MM.1S (cell line): Measurements from ENCODE around the gene MTFR1L.
A peak's percentile ranks its signal among the peaks of the same experiment; 100 is the strongest.

Experiments used
- DNase-seq: peaks from one replicate; pipeline ENCODE4 v3.0.0-alpha.2; 2015
- H2AFZ ChIP-seq: fragments of 300-600 bp; sonication (generic); 2 replicates; pipeline ENCODE4 v1.6.0; 2016; ENCODE audit warnings: antibody characterized with exemption, low read length
- H3F3A ChIP-seq: fragments of 300-600 bp; sonication (generic); 2 replicates; pipeline ENCODE4 v1.6.1; 2016; ENCODE audit warnings: mild to moderate bottlenecking, antibody characterized with exemption, low read length, moderate library complexity, mixed read lengths; ENCODE audit not compliant: insufficient read depth
- H3K27ac ChIP-seq: fragments of 300-600 bp; sonication (generic); 2 replicates; pipeline ENCODE4 v1.5.1; 2016; ENCODE audit warnings: mild to moderate bottlenecking, low read length
- H3K27me3 ChIP-seq: fragments of 300-600 bp; sonication (generic); replicated peaks from 2 replicates; pipeline ENCODE4 v1.6.0; 2016; ENCODE audit warnings: low read length; ENCODE audit not compliant: insufficient read depth
- H3K36me3 ChIP-seq: fragments of 300-600 bp; sonication (generic); replicated peaks from 2 replicates; pipeline ENCODE4 v1.6.1; 2016; ENCODE audit warnings: mild to moderate bottlenecking, low read length, mixed read lengths; ENCODE audit not compliant: insufficient read depth
- H3K4me1 ChIP-seq: fragments of 300-600 bp; sonication (generic); 2 replicates; pipeline ENCODE4 v1.6.1; 2016; ENCODE audit warnings: low read length, mixed read lengths
- H3K4me2 ChIP-seq: fragments of 300-600 bp; sonication (generic); 2 replicates; pipeline ENCODE4 v1.6.0; 2016; ENCODE audit warnings: low read depth, low read length
- H3K4me3 ChIP-seq: fragments of 300-600 bp; sonication (generic); 2 replicates; pipeline ENCODE4 v1.5.1; 2016; ENCODE audit warnings: low read length, mixed read lengths
- H3K79me2 ChIP-seq: fragments of 300-600 bp; sonication (generic); 2 replicates; pipeline ENCODE4 v1.6.1; 2016; ENCODE audit warnings: mixed run types, low read length, mixed read lengths
- H3K9ac ChIP-seq: fragments of 300-600 bp; sonication (generic); 2 replicates; pipeline ENCODE4 v1.6.1; 2016; ENCODE audit warnings: low read length, mixed read lengths
- H3K9me2 ChIP-seq: fragments of 300-600 bp; sonication (generic); replicated peaks from 2 replicates; pipeline ENCODE4 v1.6.1; 2016; ENCODE audit warnings: mild to moderate bottlenecking, low read length, mixed read lengths; ENCODE audit not compliant: insufficient read depth
- H3K9me3 ChIP-seq: fragments of 300-600 bp; sonication (generic); replicated peaks from 2 replicates; pipeline ENCODE4 v1.6.1; 2016; ENCODE audit warnings: mild to moderate bottlenecking, low read length, mixed read lengths; ENCODE audit not compliant: insufficient read depth
- H4K20me1 ChIP-seq: fragments of 300-600 bp; sonication (generic); 2 replicates; pipeline ENCODE4 v1.6.1; 2016; ENCODE audit warnings: mild to moderate bottlenecking, low read length, moderate library complexity, mixed read lengths; ENCODE audit not compliant: insufficient read depth
- CTCF ChIP-seq: fragments of 300-600 bp; sonication (generic); IDR thresholded peaks from 2 replicates; pipeline ENCODE4 v1.5.1; 2016; ENCODE audit warnings: antibody characterized with exemption, low read length, mixed read lengths
- EZH2 ChIP-seq: fragments of 300-600 bp; sonication (generic); optimal IDR thresholded peaks from 2 replicates; pipeline ENCODE3; 2017; ENCODE audit warnings: low read depth, mild to moderate bottlenecking, antibody characterized with exemption, low read length, mixed read lengths
- EZH2phosphoT487 ChIP-seq: fragments of 300-600 bp; sonication (generic); IDR thresholded peaks from 2 replicates; pipeline ENCODE4 v1.6.1; 2018; ENCODE audit warnings: antibody characterized with exemption, low read length

MTFR1L gene

GRCh38 chr1:25821112-25821476 lies 1.3 kb downstream of the MTFR1L start:
- peak overlapping the region; percentile 78; the same call in 1 of the 2 replicates for H3K27ac ChIP-seq
- H3K79me2 ChIP-seq: peaks cover 19% of the 10 kb centered on the region

GRCh38 chr1:25821630-25822091 lies 1.9 kb downstream of the MTFR1L start:
- H3F3A ChIP-seq: peaks cover 15% of the 10 kb centered on the region; the same call in 1 of the 2 replicates
- peak overlapping the region; percentile 91 for H3K4me2 ChIP-seq
- no peaks in the 10 kb centered on the region for H3K36me3 ChIP-seq
- TF ChIP-seq CTCF (no peak), EZH2phosphoT487 (no peak), EZH2 (no peak)
- H3K27ac ChIP-seq: no peak overlapping the region
- H3K9me2 ChIP-seq: no peaks in the 10 kb centered on the region
- H3K9ac ChIP-seq: peak overlapping the region; percentile 82; the same call in 1 of the 2 replicates
- no peaks in the 10 kb centered on the region for H4K20me1 ChIP-seq
- no peak for DNase-seq
- peaks cover 11% of the 10 kb centered on the region for H3K4me1 ChIP-seq
- no peaks in the 10 kb centered on the region for H3K27me3 ChIP-seq
- no peak overlapping the region for H2AFZ ChIP-seq
- no peaks in the 10 kb centered on the region for H3K9me3 ChIP-seq
- peak overlapping the region; percentile 69; the same call in 1 of the 2 replicates for H3K4me3 ChIP-seq
- H3K79me2 ChIP-seq: peaks cover 19% of the 10 kb centered on the region

More at GRCh38 chr1:25821112-25821476, 1.3 kb downstream of the MTFR1L start:
- Histone ChIP-seq H3F3A (peaks cover 15% of the 10 kb centered on the region; the same call in 1 of the 2 replicates), H3K4me2 (peak overlapping the region; percentile 91), H4K20me1 (no peaks in the 10 kb centered on the region), H3K4me3 (peak overlapping the region; percentile 69), H3K36me3 (no peaks in the 10 kb centered on the region), H3K9ac (peak overlapping the region; percentile 82), H2AFZ (peak overlapping the region; percentile 91), H3K27me3 (no peaks in the 10 kb centered on the region), H3K4me1 (peaks cover 11% of the 10 kb centered on the region), H3K9me2 (no peaks in the 10 kb centered on the region), H3K9me3 (no peaks in the 10 kb centered on the region)
- no peak for DNase-seq
- TF ChIP-seq EZH2 (no peak), CTCF (no peak), EZH2phosphoT487 (no peak)

- H3F3A ChIP-seq: no peaks in the 10 kb centered on the region
- no peak overlapping the region for H3K9ac ChIP-seq
- H3K36me3 ChIP-seq: peaks cover 5% of the 10 kb centered on the region
- no peak overlapping the region for H3K4me3 ChIP-seq
- TF ChIP-seq CTCF: no peak
- TF ChIP-seq EZH2: no peak
- no peak for TF ChIP-seq EZH2phosphoT487
- no peaks in the 10 kb centered on the region for H3K9me3 ChIP-seq
- H3K4me1 ChIP-seq: peaks cover 7% of the 10 kb centered on the region
- no peak overlapping the region for H3K4me2 ChIP-seq
- no peak overlapping the region for H3K27ac ChIP-seq
- H4K20me1 ChIP-seq: no peaks in the 10 kb centered on the region
- no peak for DNase-seq
- H3K27me3 ChIP-seq: no peaks in the 10 kb centered on the region
- H2AFZ ChIP-seq: no peak overlapping the region
- H3K9me2 ChIP-seq: no peaks in the 10 kb centered on the region
- H3K79me2 ChIP-seq: peaks cover 19% of the 10 kb centered on the region
Measured at GRCh38 chr1:25825605-25826004, 5.9 kb downstream of the MTFR1L start.
